Epidermal melanocyte (primary cell): ENCODE data around the gene CILP.
"Not testable (repeated sequence)": the region's sequence is repeated elsewhere in the genome, so short reads cannot be mapped to it uniquely, and the experiment has no call there.

Experiments used
- DNase-seq: peaks from one replicate; pipeline ENCODE4 v3.0.0; 2011; ENCODE audit warnings: low spot score; ENCODE audit not compliant: insufficient read length

CILP gene

GRCh38 chr15:65210770-65211481 lies at the start of gene CILP:
TSS of gene CILP (minus strand) at chr15:65211473. CDS start at chr15:65209755, 1,718 bp downstream.
- DNase-seq = no peak

- no peak for DNase-seq
Observed at GRCh38 chr15:65260968-65261367, 49.7 kb upstream of the CILP start.

GRCh38 chr15:65259367-65259797 lies 48.1 kb upstream of the CILP start:
- DNase-seq = no peak

- DNase-seq = no peak
Observed at GRCh38 chr15:65258375-65259262, 47.3 kb upstream of the CILP start.

- no peak for DNase-seq
Observed at GRCh38 chr15:65255486-65256140, 44.3 kb upstream of the CILP start.

- DNase-seq = no peak
Observed at GRCh38 chr15:65254758-65255157, 43.5 kb upstream of the CILP start.

GRCh38 chr15:65254356-65254755 lies 43.1 kb upstream of the CILP start:
- DNase-seq = no peak

- DNase-seq = no peak
Observed at GRCh38 chr15:65249641-65250040, 38.4 kb upstream of the CILP start.

GRCh38 chr15:65248511-65249255 lies 37.4 kb upstream of the CILP start:
- DNase-seq = no peak

GRCh38 chr15:65246939-65247338 lies 35.7 kb upstream of the CILP start:
- DNase-seq = no peak

- DNase-seq = no peak
Observed at GRCh38 chr15:65246026-65246714, 34.9 kb upstream of the CILP start.

- DNase-seq = no peak
Observed at GRCh38 chr15:65245096-65245856, 34.0 kb upstream of the CILP start.

GRCh38 chr15:65244638-65245037 lies 33.4 kb upstream of the CILP start:
- DNase-seq = no peak

GRCh38 chr15:65236443-65236842 lies 25.2 kb upstream of the CILP start:
- not testable (repeated sequence) for DNase-seq

GRCh38 chr15:65233696-65234095 lies 22.4 kb upstream of the CILP start:
- no peak for DNase-seq

- no peak for DNase-seq
Observed at GRCh38 chr15:65232520-65232919, 21.2 kb upstream of the CILP start.

GRCh38 chr15:65231306-65231705 lies 20.0 kb upstream of the CILP start:
- DNase-seq = no peak

- DNase-seq = not testable (repeated sequence)
Observed at GRCh38 chr15:65226901-65227300, 15.6 kb upstream of the CILP start.

GRCh38 chr15:65226221-65226620 lies 14.9 kb upstream of the CILP start:
- no peak for DNase-seq

- DNase-seq = no peak
Observed at GRCh38 chr15:65223996-65224395, 12.7 kb upstream of the CILP start.
